Activated effector memory CD4-positive, alpha-beta T cell treated with anti-CD3 and anti-CD28 coated beads, Interleukin-2, amount 50 U/mL, for 16 hours (primary cell): ENCODE results near the gene FAM83F.

Experiments
- DNase-seq: peaks from one replicate; pipeline ENCODE4 v3.0.0-alpha.2; 2020

FAM83F gene

DNA sequence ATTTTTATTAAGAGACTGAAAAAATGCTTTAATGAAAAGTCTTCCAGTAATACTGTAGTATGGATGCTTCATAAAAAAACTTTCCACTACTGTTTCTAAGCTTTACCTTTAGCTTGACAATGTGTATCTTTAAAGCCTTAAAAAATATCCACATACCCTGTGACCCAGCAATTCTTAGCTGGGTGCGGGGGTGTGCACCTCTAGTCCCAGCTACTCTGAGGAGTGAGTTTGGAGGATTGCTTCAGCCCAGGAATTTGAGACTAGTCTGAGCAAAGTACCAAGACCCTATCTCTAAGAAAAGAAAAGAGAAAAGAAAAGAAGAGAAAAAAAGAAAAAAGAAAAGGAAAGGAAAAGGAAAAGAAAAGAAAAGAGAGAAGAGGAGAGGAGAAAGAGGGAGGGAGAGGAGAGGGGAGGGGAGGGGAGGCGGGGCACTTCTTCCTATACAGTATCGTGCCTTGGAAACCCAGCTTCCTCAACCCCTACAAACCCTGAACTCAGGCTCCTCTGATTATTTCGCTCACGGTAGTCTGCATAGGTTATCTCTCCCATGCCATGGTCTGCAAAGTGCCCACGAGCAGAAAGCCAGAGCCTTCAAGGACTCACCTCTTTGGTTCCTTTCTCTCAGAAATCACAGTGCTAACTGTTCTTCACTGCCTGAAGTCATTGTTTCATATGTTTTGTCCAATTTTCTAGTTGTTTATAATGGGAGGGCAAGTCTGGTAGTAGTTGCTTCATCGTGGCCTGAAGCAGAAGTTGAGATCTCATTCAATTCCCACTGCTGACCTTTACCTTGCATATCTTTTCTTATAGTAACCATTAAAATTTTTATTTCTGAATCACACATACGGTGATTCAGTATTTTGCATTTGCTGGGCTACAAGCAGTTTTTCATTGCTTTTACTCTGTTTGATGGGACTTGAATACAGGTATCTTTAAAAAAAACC, 82.2 kb downstream of the FAM83F start:
- DNase-seq, result no peak

DNA sequence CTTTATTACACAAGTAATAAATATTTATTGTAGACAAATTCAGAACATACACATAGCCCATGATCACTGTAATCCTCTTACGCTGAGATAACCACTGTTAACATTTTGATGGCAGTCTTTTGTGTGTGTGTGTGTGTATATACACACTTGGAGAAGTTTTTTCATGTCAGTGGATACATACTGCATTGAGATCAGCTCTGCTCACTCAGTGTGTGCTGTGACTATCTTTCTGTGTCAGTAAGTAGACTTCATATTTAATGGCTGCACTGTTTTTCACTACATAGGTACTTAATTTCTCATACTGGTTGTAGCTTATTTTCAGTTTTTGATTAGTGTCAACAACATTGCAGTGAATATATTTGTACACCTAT, 82.9 kb downstream of the FAM83F start:
- DNase-seq, result no peak

GRCh38 chr22:40081662-40082061, 86.9 kb downstream of the FAM83F start:
- no peak for DNase-seq

DNA sequence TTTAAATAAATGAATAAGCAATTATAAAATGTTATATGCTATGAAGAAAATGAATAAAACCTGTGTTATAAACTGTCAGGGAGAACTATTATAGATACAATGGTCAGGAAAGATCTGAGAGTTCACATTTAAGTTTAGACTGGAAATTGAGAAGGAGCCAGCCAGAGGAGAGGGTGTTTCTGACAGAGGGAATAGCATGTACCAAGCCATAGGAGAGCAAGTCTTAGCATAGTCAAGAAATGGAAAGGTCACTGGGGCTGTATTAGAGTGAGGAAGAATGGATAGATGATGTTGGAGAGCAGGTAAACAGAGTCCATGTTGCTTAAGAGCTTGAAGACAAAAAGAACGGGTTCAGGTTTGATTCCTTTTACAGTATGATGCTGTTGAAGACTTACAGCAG, 87.4 kb downstream of the FAM83F start:
- DNase-seq, result no peak

DNA sequence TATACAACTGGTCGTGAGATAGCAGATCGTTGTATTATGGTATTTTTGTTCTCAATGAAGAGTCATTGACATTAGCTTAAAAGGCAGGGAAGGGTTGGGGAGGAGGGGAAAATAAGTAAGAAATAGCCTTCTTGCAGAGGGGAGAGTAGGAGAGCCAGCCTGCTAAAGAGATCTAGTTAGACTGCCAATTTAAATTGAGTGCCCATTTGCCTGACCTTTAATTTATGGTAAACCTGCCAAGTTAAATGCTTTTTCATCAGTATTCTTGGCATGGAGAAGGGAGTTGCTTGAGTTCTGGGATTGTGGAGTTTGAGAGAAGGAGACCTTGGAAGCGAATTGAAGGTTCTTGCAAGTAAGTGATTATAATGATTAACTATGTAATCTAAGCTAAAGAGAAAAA, 89.0 kb downstream of the FAM83F start:
- DNase-seq, result no peak

DNA sequence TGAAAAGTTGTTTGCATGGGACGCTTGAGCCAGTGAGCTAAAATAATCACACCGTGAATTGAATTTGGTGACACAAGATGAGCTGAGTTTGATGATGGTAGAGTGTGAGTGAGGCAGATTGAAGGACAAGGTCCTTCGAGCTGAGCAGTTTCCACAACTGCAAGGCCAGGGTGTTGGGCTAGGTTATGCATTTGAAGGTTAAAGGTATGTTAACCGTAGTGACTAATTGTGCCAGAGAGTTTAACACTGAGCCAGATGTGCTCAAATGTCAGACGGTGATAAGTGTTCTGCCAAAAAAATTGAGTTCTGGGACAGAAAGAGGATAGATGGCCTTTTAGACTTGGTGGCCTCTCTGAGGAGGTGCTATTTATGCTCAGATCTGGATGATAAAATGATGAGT, 89.5 kb downstream of the FAM83F start:
- DNase-seq, result no peak

GRCh38 chr22:40088818-40089217, 94.1 kb downstream of the FAM83F start:
- no peak for DNase-seq
